ENCODE measurements around the gene RAD23A. TPM values are rescaled to one million over a fixed set of nuclear protein-coding genes. Genes with fewer than 3 reads are reported as not detected.

Gene RAD23A
- total RNA-seq, 1 donor from 2014 or later: 129 TPM

DNA sequence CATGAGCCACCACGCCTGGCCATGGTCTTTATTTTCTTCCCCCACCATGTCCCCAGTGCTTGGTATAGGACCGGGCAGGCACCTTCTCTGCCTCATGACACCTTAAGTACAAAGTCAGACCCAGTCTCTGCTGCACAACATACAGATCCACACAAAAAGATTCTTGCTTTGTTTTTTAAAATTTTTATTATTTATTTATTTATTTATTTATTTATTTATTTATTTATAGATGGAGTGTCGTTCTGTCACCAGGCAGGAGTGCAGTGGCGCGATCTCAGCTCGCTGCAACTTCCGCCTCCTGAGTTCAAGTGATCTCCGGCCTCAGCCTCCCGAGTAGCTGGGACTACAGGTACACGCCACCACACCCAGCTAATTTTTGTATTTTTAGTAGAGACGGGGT, 47.1 kb downstream of the RAD23A start:
- no peak for TF ChIP-seq CTCF (conservative IDR thresholded peaks at IDR 0.05; ENCODE audit: low read depth, low read length)
- H3K4me3 ChIP-seq (ENCODE audit: low read depth, low read length): no peak overlapping the region

DNA sequence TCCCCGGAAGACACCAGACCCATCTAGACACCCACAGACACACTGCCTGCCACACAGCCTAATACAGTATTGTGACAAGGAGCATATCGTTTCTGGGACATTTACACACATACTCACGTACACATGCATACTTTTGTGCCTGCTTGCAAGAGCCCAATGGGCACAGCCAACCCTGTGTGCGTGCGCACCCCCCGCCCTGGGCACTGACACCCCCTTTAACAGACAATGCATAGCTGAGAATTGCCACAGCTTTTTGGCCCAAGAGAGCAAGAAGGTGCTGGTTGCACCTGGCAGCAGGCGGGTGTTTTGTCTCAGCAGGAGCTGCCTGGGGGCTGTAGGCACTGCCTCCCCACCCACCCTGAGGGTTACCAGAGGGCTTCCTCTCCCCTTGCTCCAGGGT, 47.9 kb downstream of the RAD23A start:
- H3K4me3 ChIP-seq (ENCODE audit: low read depth, low read length): no peak overlapping the region
- DNase-seq (ENCODE audit: low read depth): no peak
- no peak for TF ChIP-seq CTCF (conservative IDR thresholded peaks at IDR 0.05; ENCODE audit: low read depth, low read length)

More for the DNA sequence above, 47.1 kb downstream of the RAD23A start:
- DNase-seq (ENCODE audit: low read depth): no peak

- no peak for TF ChIP-seq CTCF (conservative IDR thresholded peaks at IDR 0.05; ENCODE audit: low read depth, low read length)
- no peak for DNase-seq (ENCODE audit: low read depth)
Observed at GRCh38 chr19:12994701-12995595, 49.3 kb downstream of the RAD23A start, which contains the start of gene NFIX. Gene NFIX (plus strand): TSS chr19:12995475. CDS start chr19:12995838, 363 bp downstream.

DNA sequence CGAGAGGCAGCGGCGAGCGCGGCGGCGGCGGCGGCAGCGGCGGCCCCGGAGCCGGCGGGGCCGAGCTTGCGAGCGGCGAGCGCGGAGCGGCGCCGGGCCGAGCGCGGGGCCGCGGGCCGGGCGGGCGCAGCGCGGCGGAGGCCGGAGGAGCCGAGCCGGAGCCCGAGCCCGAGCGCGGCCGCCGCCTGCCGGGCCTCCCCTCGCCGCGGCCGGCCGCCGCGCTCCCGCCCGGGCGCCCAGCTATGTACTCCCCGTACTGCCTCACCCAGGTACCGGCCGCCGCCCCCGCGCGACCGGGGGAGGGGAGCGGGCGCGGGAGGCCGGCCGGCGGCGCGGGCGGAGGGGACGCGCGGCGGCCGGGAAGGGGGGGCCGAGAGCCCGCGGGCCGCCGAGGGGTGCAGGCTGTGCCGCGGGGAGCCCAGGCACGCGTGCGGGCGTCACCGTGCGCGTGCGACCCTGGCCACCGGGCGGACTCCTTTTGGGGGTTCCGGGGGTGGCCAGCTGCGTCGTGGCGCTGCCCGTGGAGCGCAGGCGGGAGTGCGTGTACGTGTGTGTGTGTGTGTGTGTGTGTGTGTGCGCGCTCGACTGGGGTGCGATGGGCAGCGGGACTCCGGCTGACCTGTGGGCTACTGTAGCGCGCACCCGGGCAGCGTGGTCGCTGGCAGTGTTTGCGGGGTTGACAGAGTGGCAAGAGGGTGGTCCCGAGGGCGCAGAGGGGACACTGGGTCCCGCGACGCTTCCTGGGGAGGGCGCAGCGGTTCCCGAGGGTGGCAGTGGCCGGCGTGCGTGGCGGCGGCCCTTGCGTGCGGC, 50.1 kb downstream of the RAD23A start:
- TF ChIP-seq CTCF (conservative IDR thresholded peaks at IDR 0.05; ENCODE audit: low read depth, low read length): no peak
- DNase-seq (ENCODE audit: low read depth): no peak

More at GRCh38 chr19:12994701-12995595, 49.3 kb downstream of the RAD23A start, which contains the start of gene NFIX:
- H3K4me3 ChIP-seq (ENCODE audit: low read depth, low read length): peak within 1 kb of the TSS; percentile 69

DNA sequence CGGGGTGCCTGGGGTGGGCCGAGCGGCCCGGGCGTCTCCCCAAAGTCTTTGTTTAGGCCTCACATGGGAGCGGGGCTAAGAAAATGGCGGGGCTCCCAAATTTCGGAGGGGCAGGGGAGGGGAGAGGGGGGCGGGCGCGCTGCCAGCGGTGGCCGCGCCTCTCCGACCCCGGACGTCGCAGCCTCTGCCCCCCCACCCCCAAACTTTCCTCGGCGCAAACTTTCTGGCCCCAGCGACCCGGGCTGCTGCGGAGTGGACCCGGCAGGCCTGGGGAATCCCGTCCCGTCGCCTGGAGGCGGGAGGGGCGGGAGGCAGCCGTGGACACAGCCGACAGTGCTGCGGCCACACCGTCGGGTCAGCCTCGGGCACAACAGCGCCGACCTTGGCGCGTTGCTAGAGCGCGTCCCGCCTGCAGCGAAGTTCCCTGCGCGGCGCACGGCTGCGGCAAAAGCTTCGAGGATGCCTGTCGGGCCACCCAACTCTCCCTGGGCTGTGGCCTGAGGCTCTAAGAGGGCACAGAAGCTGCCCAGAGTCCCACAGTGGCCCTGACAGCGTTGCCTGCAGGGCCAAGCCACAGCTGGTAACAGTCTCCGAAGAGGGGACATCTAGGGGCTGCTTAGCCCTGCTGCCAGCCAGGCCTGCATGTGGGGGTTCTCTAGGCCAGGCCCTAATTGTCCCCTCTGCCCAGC, 50.9 kb downstream of the RAD23A start:
- DNase-seq (ENCODE audit: low read depth): no peak
- H3K4me3 ChIP-seq (ENCODE audit: low read depth, low read length): peak overlapping the region; percentile 69
- TF ChIP-seq CTCF (conservative IDR thresholded peaks at IDR 0.05; ENCODE audit: low read depth, low read length): no peak

More for the DNA sequence above, 50.1 kb downstream of the RAD23A start:
- H3K4me3 ChIP-seq (ENCODE audit: low read depth, low read length): peak overlapping the region; percentile 69

DNA sequence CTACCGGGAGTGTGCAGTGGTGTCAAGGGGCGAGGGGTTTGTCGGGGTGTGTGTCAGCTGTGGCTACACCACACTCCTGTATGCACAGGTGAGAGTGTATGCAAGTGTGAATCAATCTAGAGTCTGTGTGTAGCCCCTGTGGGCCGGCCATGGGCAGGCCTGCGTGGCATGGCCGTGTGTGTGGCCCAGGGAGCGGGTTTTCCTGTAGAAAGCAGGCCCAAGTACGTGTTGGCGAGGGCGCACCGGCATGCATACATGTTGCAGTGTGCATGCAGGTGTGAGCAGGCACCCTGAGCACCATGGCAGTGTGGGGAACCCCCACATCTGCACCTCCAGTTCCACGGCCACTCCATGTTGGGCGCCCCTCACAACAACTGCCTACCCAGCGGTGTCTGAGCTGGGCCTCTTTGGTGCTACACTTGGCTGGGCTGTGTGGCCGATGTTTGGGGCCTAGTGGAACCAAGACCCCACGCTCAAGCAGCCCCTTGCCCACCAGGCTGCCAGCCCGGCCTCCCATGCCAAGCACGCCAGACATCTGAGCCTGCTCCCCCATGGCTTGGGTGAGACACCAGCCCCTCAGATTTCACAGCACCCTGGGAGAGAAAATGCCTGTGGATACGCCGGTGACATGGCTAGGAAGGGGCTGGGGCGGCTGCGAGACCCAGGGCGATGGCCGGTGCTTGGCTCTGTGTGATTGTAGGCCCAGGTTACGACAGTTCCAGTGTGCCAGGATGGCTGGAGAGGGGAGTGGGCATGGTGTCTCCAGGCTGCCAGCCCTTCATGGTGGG, 51.7 kb downstream of the RAD23A start:
- no peak for TF ChIP-seq CTCF (conservative IDR thresholded peaks at IDR 0.05; ENCODE audit: low read depth, low read length)
- no peak for DNase-seq (ENCODE audit: low read depth)
- peak overlapping the region; percentile 69 for H3K4me3 ChIP-seq (ENCODE audit: low read depth, low read length)
